Measurements from ENCODE around the gene PPM1L.

PPM1L gene

DNA sequence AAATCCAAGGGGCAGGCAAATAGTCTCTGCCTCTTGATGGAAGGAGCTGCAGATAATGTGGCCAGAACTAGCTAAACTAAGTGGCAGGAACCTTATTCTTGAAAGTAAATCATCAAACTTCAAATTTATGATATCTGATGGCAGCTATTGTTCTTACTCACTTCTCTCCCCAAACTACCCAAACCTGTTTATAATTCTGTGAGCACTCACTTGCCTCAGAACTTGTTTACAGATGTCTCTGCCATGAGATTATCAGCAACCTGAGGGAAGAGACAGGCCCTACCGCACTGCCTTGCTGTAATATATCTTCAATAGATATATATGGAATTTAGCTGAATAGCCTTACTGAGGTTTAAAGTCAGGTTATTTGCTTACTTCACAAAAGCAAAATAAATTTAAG, 351.3 kb downstream of the PPM1L start:
- no peaks in the 10 kb centered on the region for H3K4me1 ChIP-seq (ENCODE audit: insufficient read depth, low read length)
- no peak overlapping the region for H3K9ac ChIP-seq (ENCODE audit: low read depth, low read length)
- H3K9me3 ChIP-seq (ENCODE audit: control insufficient read depth, insufficient read depth, low read length), result peaks cover 4% of the 10 kb centered on the region; the same call in 1 of the 2 replicates
- H3K36me3 ChIP-seq (ENCODE audit: insufficient read depth, low read length), result no peaks in the 10 kb centered on the region

DNA sequence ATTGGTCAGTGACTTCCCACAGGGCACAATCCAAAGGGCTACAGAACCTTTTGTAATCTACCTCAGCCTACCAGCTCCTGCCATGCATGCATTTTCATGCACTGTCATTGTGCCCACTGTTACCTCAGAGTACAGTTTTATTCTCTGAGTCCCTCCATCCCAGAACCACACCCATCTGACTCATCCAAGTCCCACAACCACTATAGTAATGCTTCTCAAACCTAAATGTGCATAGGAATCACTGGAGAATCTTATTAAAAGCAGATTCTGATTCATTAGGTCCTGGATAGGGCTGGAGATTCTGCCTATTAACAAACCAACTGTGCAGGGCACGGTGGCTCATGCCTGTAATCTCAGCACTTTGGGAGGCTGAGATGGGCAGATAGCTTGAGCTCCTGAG, 352.8 kb downstream of the PPM1L start:
- peaks cover 4% of the 10 kb centered on the region; the same call in 1 of the 2 replicates for H3K9me3 ChIP-seq (ENCODE audit: control insufficient read depth, insufficient read depth, low read length)
- H3K9ac ChIP-seq (ENCODE audit: low read depth, low read length), result no peak overlapping the region
- no peaks in the 10 kb centered on the region for H3K36me3 ChIP-seq (ENCODE audit: insufficient read depth, low read length)
- H3K4me1 ChIP-seq (ENCODE audit: insufficient read depth, low read length), result no peaks in the 10 kb centered on the region

DNA sequence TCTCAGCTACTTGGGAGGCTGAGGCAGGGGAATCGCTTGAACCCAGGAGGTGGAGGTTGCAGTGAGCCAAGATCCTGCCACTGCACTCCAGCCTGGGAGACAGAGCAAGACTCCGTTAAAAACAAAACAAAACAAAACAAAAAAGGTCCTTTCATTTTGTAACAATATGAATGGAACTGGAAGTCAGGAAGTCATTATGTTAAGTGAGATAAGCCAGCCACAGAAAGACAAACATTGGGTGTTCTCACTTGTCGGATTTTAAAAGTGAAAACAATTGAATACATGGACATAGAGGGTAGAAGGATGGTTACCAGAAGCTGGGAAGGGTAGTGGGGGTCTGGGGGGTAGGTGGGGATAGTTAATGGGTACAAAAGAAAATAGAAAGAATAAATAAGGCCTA, 361.6 kb downstream of the PPM1L start:
- Histone ChIP-seq H3K9me3 (ENCODE audit: control insufficient read depth, insufficient read depth, low read length) (no peaks in the 10 kb centered on the region; the same call in 1 of the 2 replicates), H3K9ac (ENCODE audit: low read depth, low read length) (no peak overlapping the region), H3K4me1 (ENCODE audit: insufficient read depth, low read length) (no peaks in the 10 kb centered on the region), H3K36me3 (ENCODE audit: insufficient read depth, low read length) (no peaks in the 10 kb centered on the region)

DNA sequence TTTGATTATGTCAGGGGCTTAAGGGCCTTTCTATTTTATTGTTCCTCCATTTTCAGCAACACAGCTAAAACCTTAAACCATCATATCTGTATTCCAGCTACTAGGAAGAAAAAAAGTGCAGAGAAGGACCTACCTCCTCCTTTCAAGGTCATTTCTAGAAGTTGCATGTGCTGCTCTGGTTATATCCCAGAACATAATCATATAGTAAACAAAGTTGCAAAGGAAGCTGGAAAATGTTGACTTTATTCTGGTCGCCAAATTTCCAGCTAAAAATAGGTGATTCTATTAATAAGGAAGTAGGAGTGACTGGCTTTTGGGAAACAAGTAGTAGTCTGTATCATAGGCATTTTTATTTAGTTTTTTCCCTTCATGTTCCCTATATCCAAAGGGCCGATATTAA, 370.5 kb downstream of the PPM1L start:
- Histone ChIP-seq H3K4me1 (ENCODE audit: insufficient read depth, low read length) (no peaks in the 10 kb centered on the region), H3K36me3 (ENCODE audit: insufficient read depth, low read length) (no peaks in the 10 kb centered on the region), H3K9ac (ENCODE audit: low read depth, low read length) (no peak overlapping the region), H3K9me3 (ENCODE audit: control insufficient read depth, insufficient read depth, low read length) (no peaks in the 10 kb centered on the region; the same call in 1 of the 2 replicates)

Measured in ES-I3 (cell line).